ENCODE measurements around the gene NEURL1.

Gene NEURL1

GRCh38 chr10:103609231-103610082 lies 116.0 kb downstream of the NEURL1 start:
- no peak for DNase-seq (ENCODE audit: low read depth)

- no peak for DNase-seq (ENCODE audit: low read depth)
Observed at GRCh38 chr10:103610083-103610472, 116.6 kb downstream of the NEURL1 start.

- DNase-seq (ENCODE audit: low read depth), result no peak
Observed at GRCh38 chr10:103610921-103611511, 117.5 kb downstream of the NEURL1 start.

GRCh38 chr10:103612462-103613365 lies 119.2 kb downstream of the NEURL1 start:
- no peak for DNase-seq (ENCODE audit: low read depth)

GRCh38 chr10:103613616-103614015 lies 120.1 kb downstream of the NEURL1 start:
- DNase-seq (ENCODE audit: low read depth), result no peak

GRCh38 chr10:103614306-103615158 lies 121.0 kb downstream of the NEURL1 start:
- DNase-seq (ENCODE audit: low read depth), result no peak

GRCh38 chr10:103616705-103617601 lies 123.4 kb downstream of the NEURL1 start:
- DNase-seq (ENCODE audit: low read depth), result no peak

GRCh38 chr10:103617602-103618385 lies 124.3 kb downstream of the NEURL1 start:
- no peak for DNase-seq (ENCODE audit: low read depth)

- DNase-seq (ENCODE audit: low read depth), result no peak
Observed at GRCh38 chr10:103618575-103619423, 125.3 kb downstream of the NEURL1 start.

GRCh38 chr10:103619424-103620351 lies 126.2 kb downstream of the NEURL1 start:
- DNase-seq (ENCODE audit: low read depth), result no peak

- no peak for DNase-seq (ENCODE audit: low read depth)
Observed at GRCh38 chr10:103620352-103620740, 126.8 kb downstream of the NEURL1 start.

- no peak for DNase-seq (ENCODE audit: low read depth)
Observed at GRCh38 chr10:103620891-103621782, 127.6 kb downstream of the NEURL1 start.

GRCh38 chr10:103621783-103622125 lies 128.2 kb downstream of the NEURL1 start:
- DNase-seq (ENCODE audit: low read depth), result no peak

GRCh38 chr10:103622286-103622685 lies 128.8 kb downstream of the NEURL1 start:
- DNase-seq (ENCODE audit: low read depth), result no peak

- DNase-seq (ENCODE audit: low read depth), result no peak
Observed at GRCh38 chr10:103622935-103623574, 129.6 kb downstream of the NEURL1 start.

GRCh38 chr10:103626178-103626577 lies 132.7 kb downstream of the NEURL1 start:
- no peak for DNase-seq (ENCODE audit: low read depth)

Measured in HS-5 (cell line).